GM19023 (cell line): ENCODE measurements around the gene RGL1.

Experiments used
- ATAC-seq: cut with Tn5 transposase; IDR thresholded peaks from one replicate; pipeline ENCODE4 v1.9.1; 2021; ENCODE audit warnings: mild to moderate bottlenecking, moderate library complexity; ENCODE audit not compliant: unreplicated experiment

Gene RGL1

DNA sequence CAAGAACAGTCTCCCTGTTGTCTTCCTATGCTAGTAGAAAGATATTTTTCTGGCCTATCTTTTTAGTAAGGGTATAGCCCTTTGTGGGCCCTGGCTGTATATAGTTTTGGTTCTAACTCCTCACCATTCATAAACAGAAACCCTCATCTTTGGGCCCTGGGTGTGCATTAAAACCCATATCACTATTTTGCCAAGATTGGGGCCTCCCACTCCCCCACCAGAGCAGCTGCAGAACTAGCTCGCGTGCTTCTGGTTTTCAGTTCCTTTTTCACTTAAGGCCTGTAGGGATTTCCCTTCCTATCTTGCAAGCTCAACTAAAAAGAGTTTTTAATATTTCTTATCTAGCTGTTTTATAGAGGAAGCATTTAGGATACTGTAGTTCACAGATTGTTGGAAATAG, 106.4 kb downstream of the RGL1 start:
- peak; percentile 80 for ATAC-seq

- ATAC-seq, result peak; percentile 41
Measured at GRCh38 chr1:183912265-183912886, 107.5 kb downstream of the RGL1 start.

DNA sequence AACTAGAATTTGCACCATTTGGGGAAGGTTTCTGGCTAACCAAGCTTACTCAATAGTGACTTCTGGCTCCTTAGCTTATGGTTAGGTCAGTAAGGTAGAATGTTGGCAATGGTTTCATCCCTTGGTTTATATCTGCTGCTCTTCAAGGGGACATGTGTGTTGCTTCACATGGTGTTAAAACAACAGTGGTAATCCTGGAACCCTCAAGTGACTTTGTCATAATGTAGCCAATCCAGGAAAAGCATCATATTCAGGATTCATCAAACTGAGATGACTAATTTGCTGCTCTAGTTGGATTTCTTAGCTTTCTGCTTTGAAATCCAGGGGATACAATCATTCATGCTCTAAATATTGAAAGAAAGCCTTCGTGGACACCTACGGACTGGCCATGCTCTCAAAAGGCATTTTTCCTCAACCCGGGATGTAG, 108.7 kb downstream of the RGL1 start:
- no peak for ATAC-seq

GRCh38 chr1:183914276-183914675, 109.4 kb downstream of the RGL1 start:
- ATAC-seq, result no peak

GRCh38 chr1:183914891-183915290, 110.0 kb downstream of the RGL1 start:
- ATAC-seq, result no peak

GRCh38 chr1:183915625-183916510, 110.9 kb downstream of the RGL1 start:
- ATAC-seq, result peak; percentile 32

DNA sequence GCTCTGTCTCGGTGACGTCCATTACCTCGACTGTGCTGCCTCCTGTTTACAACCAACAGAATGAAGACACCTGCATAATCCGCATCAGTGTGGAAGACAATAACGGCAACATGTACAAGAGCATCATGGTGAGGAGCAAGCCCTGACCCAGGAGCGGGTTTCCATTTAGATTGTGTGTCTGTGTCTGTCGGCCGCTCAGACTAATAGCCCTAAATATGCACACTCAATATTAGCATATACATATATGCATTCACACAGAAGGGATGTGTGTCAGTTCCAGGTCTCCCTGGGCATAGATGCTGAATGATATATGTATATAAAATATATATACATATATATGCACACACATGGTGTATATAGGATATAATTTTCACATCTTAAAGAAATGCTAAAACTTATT, 111.7 kb downstream of the RGL1 start:
- no peak for ATAC-seq

GRCh38 chr1:183918589-183918988, 113.7 kb downstream of the RGL1 start:
- no peak for ATAC-seq

GRCh38 chr1:183920651-183921050, 115.7 kb downstream of the RGL1 start:
- ATAC-seq, result no peak

- no peak for ATAC-seq
Measured at GRCh38 chr1:183922197-183922596, 117.3 kb downstream of the RGL1 start.

GRCh38 chr1:183925947-183926346, 121.0 kb downstream of the RGL1 start:
- no peak for ATAC-seq

DNA sequence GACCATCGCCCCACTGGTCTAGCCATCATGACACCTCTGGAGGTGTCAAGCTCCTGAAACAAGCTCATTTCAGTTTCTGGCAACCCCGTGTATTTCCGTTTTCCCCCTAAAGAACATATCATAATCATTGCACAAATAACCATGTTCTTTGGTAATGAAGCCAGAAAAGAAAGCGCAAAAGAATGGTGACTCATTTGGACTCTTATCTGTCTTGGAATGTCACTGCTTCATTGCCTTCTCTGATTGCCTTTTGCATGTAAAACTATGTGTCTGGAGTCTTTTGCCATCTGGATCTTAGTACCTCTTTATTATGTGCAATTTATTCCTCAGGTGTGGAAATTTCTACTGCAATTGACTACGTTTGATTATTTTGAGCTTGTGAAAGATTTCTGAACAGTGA, 122.1 kb downstream of the RGL1 start:
- ATAC-seq, result no peak

GRCh38 chr1:183931646-183932271, 126.8 kb downstream of the RGL1 start:
- no peak for ATAC-seq

DNA sequence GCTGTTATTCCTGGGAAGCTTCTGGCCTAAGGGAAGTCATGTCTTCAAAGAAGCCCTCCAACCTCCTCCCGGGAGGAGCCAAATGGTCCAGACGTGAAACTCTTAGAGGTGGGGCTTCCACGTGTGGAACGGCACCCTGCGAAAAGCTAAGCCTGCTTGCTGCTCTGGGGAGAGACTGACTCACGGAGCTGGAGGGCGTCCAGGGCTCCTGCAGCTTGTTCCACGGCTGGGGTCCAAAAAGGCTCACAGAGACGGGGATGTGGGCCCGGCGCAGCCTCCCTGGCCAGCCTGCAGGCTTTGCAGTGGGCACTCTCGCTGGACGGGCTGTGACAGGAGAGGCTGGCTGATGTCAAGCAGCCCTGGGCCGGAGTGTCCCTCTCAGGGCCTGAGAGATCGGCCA, 127.5 kb downstream of the RGL1 start:
- no peak for ATAC-seq

- no peak for ATAC-seq
Measured at GRCh38 chr1:183933528-183934179, 128.7 kb downstream of the RGL1 start.

GRCh38 chr1:183934314-183934713, 129.4 kb downstream of the RGL1 start:
- no peak for ATAC-seq

GRCh38 chr1:183936009-183936408, 131.1 kb downstream of the RGL1 start:
- no peak for ATAC-seq

GRCh38 chr1:183936791-183937190, 131.9 kb downstream of the RGL1 start:
- no peak for ATAC-seq

DNA sequence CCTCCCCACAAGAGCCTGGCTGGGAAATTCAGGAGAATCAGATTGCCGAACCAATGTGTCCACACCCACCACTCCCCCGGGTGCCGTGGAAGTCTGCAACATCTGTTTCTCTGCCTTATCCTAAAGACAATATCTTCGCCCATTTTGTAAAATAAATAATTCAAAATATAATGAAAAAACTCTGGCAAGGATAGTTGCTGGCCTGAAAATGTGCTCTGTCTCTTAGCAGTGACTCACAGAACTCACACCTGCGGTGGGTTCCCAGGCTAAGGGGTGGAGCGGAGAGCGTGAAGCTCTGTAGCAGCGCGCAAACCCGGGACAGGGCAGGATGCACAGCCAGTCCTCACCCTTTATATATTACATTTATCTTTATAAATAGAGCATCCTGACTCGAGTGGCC, 132.7 kb downstream of the RGL1 start:
- no peak for ATAC-seq

DNA sequence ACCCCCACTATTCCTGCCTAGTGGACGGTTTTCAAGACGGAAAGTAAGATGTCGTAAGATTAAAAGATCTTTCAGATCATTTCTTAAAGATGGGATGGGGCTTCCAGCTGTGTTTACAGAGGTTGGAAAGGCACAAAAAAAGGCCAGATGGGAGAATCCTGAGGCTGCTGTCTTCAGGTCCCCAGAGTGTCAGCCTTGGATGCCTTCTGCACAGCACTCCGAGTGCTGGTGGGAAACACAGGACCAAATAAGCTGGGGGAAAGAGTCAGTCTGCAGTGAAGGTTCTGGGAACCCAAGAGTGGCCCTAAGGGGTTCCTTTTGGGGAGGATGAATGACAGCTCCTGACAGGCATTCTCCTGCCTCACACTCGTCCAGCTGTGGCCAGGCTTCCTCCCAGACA, 136.1 kb downstream of the RGL1 start:
- ATAC-seq, result no peak

- peak; percentile 69 for ATAC-seq
Measured at GRCh38 chr1:183942933-183943693, 138.2 kb downstream of the RGL1 start.
